Transverse colon (tissue), 3 donors: Measurements from ENCODE around the gene USP7.
"Not testable (repeated sequence)": the region's sequence is repeated elsewhere in the genome, so short reads cannot be mapped to it uniquely, and the experiment has no call there.

Experiments
- POLR2A ChIP-seq: fragments of 450-650 bp; IDR thresholded peaks from one replicate; pipeline ENCODE4 v1.6.1; 2016; ENCODE audit warnings: antibody characterized with exemption, mild to moderate bottlenecking, moderate library complexity
- TF ChIP-seq, protein P1 (sequence below), 5 experiments: fragments of 200-600 bp in 3 of 5; fragments of 450-650 bp in 2 of 5; sonication (generic) in 3 of 5; IDR thresholded peaks; 1 replicate in 2 of 5; 2 replicates in 3 of 5; pipeline ENCODE4 v1.5.1; 2016 to 2017; ENCODE audit warnings: antibody characterized with exemption in 5 of 5, inconsistent platforms in 3 of 5, mild to moderate bottlenecking in 2 of 5, moderate library complexity in 1 of 5

DNA sequence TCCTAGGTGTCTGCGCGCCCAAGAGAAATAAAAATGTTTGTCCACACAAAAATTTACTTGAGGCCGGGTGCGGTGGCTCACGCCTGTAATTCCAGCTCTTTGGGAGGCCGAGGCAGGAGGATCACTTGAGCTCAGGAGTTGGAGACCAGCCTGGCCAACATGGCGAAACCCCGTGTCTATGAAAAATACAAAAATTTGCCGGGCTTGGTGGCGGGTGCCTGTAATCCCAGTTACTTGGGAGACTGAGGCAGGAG, 93.8 kb downstream of the USP7 start:
- not testable (repeated sequence) for TF ChIP-seq POLR2A
- TF ChIP-seq, protein P1, sequence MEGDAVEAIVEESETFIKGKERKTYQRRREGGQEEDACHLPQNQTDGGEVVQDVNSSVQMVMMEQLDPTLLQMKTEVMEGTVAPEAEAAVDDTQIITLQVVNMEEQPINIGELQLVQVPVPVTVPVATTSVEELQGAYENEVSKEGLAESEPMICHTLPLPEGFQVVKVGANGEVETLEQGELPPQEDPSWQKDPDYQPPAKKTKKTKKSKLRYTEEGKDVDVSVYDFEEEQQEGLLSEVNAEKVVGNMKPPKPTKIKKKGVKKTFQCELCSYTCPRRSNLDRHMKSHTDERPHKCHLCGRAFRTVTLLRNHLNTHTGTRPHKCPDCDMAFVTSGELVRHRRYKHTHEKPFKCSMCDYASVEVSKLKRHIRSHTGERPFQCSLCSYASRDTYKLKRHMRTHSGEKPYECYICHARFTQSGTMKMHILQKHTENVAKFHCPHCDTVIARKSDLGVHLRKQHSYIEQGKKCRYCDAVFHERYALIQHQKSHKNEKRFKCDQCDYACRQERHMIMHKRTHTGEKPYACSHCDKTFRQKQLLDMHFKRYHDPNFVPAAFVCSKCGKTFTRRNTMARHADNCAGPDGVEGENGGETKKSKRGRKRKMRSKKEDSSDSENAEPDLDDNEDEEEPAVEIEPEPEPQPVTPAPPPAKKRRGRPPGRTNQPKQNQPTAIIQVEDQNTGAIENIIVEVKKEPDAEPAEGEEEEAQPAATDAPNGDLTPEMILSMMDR (IDR thresholded peaks at IDR 0.05): not testable (repeated sequence)
